Posterior vena cava (tissue), 2 donors: ENCODE data around the gene PARL. TPM values are rescaled to one million over a fixed set of nuclear protein-coding genes. Genes with fewer than 3 reads are reported as not detected.
"Not testable (repeated sequence)": the region's sequence is repeated elsewhere in the genome, so short reads cannot be mapped to it uniquely, and the experiment has no call there.

Source experiments
- DNase-seq: peaks from one replicate; pipeline ENCODE4 v3.0.0-alpha.2; 2020; ENCODE audit warnings: low spot score
- intact Hi-C, 2 donors: fragments of 100-400 bp; cut with DNase I; formaldehyde crosslinking; loops; one replicate each; pipeline versions ENCODE4 v1.14.1 to v1.14.2; 2022 to 2023
- microRNA-seq, 2 donors: library from miRNA; unstranded; fragments of <30 nt; microRNA quantifications; one replicate each; pipeline ENCODE4 v1.2.0, GENCODE V29; 2020 to 2021; ENCODE audit warnings: borderline microRNAs expressed in 2 of 2
- total RNA-seq, 2 donors: library from RNA; stranded (reverse); fragmentation: NEBNext Ultra II Directional; extraction: Animal tissue kit (Norgen Biotek cat#: 25700); gene quantifications; one replicate each; pipeline ENCODE4 v1.2.1, GENCODE V29; 2021
- donor health status: DM: yes; HTN: yes; CAD: no.
- donor health status: DM: yes; HTN: yes; CAD: no.

The PARL gene
- total RNA-seq, 2 donors from 2014 or later, result 57.8 to 60.7 TPM

DNA sequence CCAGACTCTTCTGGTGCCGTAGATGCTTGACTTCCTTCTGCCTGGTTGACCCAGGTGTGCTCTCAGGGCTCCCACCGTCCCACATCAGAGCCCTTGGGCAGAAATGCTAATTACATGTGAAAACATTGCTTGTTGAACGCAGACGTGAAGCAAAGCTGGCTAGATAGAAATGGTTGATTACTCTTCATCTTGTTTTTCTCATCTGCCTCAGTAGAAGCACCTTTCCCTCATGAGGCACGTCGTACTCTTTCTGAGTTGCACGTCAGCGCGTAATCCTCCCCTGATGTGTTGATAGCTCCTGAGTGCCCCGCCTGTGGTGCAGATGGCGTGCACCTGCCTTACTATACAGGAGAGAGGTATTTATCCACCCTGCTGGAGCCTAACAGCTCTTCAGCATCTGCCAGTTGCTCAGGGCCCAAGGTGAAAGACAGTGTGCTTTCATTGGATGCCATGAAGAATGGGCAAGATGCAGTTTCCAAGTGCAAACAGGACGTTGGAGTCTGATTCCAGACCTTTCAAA, 77.4 kb downstream of the PARL start:
- DNase-seq, result no peak
- intact Hi-C loops, result no loop called here

DNA sequence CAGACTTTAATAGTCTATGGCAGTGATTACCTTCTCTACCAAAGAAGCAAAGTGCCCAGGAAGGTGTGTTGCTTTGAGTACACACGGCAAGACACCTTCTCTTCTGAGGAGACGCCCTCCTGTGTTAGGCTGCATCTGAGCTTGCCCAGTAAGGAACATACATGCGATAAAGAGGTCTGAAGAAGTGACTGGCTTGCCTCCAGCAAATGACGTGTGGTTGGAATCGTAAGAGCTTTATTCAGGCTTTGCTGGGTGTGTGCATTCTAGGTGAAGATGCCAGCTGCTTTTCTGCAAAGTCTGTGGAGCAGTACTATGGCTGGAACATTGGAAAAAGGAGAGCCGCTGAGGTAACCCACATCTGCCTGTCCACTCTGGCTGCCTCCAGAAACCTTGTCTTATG, 81.7 kb downstream of the PARL start:
- intact Hi-C loops, result no loop called here
- DNase-seq, result no peak

DNA sequence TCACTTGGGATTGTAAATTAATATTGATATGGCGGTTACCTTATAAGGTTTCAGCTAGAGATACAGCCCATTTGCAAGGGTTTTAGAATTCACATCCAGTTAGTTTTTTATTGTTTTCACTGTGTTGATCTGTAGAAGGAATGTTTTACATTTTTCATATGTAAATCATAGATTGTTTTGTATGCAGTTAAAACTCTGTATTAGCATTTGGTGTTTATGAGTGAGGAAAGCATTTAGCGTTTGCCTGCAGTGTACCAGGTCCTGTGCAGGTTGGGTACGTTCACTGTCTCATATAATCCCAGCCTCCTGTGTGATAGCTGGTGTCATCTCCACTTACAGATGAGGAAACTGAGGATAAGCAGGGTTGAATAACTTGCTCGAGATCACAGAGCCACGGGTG, 83.1 kb downstream of the PARL start:
- intact Hi-C loops, result no loop called here
- no peak for DNase-seq

DNA sequence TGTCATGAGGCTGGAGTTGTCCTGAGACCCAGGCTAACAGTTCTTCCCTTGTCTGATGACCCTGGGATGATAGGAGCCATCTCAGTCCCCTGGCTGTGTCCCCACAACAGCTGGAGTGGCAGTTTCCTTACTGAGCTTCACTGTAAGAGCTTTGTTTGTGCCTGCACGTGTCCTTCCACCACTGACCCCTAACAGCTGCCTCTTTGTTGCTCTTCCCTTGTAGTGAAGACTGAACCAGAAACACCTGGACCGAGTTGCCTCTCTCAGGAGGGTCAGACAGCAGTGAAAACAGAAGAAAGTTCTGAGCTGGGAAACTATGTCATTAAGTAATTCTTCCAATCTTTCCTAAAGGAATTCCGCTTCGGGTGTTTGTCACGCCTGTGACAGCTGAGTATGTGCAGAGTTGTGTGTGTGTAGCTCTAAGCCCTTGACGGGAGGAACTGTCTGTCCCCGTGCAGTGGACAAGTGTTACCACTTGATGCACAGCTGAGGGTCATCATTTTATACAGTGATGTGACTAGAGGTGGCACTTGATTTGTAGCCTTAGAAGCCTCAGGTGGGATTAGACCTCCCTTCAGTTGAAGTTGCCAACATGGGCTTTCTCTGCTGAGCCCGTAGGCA, 84.3 kb downstream of the PARL start:
- intact Hi-C loops, result no loop called here
- DNase-seq, result no peak

DNA sequence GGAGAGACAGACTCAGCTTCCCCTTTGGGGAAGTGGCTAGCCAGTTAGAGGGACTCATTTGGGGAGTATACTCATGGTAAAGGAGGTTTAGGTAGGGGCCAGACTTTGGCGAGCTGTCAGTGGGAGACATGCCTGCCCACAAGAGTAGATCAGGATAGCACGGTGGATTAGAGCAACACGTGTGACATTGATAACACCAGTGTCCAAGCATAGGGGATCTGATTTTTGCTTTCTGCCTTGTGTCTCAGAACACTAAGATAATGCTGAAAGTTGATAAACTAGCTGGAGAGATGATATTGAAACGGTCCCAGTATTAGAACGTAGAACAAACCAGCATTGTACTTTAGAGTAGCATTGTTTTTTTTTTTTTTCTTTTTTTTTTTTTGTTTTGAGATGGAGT, 85.2 kb downstream of the PARL start:
- DNase-seq, result no peak

DNA sequence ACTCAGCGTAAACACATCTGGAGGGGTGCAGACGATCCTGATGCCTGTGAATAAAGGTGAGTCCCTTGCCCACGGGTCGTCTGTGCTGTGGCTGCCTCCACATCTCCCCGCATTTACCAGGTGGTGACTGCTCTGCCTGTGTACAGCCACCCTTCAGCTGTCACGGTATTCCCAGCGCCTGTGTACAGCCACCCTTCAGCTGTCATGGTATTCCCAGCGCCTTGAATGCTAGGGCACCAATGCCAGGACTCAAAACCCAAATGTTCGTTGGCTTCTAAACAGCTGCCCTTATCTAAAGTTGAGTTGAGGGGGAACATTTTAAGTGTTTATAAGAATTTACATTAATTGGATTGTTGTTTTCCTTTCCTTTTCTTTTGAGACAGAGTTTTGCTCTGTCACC, 86.7 kb downstream of the PARL start:
- intact Hi-C loops, result loop anchor here in 1 of 2 donors (1.0 kb wide), 1 partner anchor 16 kb away; no protein-coding TSS in a partner anchor

More for the DNA sequence above, 85.2 kb downstream of the PARL start:
- intact Hi-C loops, result no loop called here

DNA sequence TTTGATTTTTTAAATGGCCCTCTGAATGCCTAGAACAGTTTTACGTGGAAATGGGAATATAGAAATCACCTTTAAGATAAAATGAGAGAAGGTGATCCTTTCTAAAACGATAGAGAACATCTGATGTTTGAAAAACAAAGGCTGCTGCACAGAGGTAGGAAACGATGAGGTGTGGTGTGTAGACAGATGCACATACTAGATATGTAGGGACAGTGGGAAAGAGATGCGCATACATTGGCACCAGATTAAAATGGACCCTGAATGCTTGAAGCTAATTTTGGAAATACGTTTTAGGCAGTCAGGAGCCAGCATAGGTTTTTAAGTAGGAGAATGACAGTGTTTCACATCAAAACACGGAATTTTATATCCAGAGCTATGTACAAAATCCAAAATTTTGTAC, 88.3 kb downstream of the PARL start:
- no peak for DNase-seq
- intact Hi-C loops, result no loop called here

More for the DNA sequence above, 86.7 kb downstream of the PARL start:
- no peak for DNase-seq

DNA sequence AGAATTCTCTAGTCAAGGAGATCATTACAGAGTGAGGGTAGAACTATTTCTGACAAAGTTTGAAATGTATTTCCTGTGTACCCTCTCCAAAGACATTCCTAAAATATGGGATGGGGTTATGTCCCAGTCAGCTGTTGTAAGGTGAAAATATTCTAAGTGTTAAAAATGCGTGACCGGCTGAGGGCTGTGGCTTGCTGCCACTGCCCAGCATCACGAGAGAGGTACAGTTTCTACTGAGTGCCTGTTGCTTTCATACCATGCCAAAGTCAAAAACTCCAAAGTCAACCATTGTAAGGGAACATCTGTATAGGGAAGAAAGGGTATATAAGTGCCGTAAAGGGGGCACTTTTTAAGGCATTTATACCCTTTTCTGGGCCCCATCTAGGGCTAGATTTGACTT, 90.2 kb downstream of the PARL start:
- intact Hi-C loops, result no loop called here
- no peak for DNase-seq

DNA sequence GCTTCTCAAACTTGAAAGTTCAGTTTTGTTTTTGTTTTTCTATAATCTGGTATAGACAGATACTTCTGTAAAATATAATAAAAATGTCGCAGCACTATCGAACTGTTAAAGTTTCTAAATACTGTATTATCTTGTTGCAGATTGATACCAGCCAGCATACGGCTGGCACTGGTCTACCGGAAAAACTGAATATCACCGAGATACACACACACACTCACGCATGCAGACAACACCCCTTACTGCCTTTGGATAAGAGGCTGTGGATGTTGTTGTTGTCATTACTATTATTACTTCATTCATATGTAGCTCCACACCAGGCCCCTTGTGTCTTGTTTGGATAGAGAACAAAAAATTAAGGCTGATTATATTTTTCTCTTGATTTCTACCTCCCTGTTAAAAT, 91.7 kb downstream of the PARL start:
- intact Hi-C loops, result no loop called here
- no peak for DNase-seq

DNA sequence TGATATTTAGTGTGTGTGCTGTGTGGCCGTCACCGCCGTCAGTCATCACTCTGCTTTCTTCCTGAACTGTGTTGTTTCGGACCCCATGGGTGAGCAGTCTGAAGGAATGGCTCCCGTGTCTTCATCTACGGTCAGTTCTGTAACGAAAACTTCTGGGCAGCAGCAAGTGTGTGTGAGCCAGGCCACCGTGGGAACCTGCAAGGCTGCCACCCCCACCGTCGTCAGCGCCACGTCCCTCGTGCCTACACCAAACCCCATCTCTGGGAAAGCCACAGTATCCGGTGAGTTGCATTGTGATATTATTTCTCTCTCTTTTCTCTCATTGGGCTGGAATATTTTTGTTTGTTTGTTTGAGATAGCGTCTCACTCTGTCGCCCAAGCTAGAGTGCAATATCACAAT, 94.0 kb downstream of the PARL start:
- intact Hi-C loops, result no loop called here

DNA sequence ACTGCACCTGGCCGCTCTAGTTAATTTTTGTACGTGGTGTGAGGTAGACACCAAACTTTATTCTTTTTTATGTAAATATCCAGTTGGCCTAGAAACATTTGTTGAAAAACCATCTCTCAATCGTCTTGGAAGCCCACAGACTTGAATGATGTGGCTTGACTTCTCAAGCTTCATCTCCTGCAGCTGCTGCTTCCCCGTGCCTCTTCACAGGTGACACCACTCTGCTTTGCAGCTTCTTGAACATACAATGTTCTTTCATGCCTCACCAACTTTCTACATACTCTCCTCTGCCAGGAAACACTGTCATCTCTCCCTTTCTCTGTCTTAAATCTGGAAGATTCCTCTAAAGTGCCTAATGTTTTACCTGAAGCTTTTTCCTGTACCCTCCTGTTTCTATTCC, 94.9 kb downstream of the PARL start:
- intact Hi-C loops, result no loop called here

More for the DNA sequence above, 94.0 kb downstream of the PARL start:
- DNase-seq, result no peak

DNA sequence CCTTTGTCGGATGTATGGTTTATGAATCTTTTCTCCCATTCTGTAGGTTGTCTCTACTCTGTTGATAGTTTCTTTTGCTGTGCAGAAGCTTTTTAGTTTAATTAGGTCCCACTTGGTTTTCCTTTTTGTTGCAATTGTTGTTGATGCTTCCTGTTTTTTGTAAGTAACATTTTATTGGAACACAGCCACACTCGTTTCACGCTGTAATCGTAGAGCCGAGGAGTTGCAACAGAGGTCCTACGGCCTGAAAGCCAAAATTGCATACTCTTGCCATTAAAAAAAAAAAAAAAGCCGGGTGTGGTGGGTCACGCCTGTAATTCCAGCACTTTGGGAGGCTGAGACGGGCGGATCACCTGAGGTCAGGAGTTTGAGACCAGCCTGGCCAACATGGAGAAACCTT, 100.2 kb downstream of the PARL start:
- intact Hi-C loops, DNase-seq: not testable (repeated sequence)

More for the DNA sequence above, 94.9 kb downstream of the PARL start:
- no peak for DNase-seq

DNA sequence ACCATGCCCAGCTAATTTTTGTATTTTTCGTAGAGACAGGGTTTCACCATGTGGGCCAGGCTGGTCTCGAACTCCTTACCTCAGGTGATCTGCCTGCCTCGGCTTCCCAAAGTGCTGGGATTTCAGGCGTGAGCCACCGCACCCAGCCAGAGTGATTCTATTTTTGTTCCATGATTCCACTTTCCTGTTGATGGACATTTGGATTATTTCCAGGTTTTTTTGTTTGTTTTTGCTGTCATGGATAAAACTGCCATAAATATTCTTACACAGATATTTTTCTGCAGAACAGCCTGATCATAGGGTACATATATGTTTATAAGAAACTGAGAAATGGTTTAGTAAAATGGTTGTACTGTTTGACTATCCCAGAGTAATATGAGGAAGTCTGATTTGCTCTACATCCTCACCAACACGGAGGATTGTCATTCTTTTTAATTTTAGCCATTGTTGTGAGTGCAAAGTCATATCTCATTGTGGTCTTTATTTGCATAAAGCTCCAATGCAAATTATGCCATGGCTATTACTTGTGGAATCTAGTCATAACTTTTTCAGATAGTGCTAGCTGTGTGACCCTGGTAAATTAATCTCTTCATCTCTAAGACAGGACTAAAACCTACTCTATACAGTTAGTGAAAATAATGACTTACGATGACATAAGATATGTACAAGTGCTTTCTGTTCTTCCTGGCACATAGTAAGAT, 102.0 kb downstream of the PARL start:
- intact Hi-C loops, result loop anchor here in 1 of 2 donors (1.0 kb wide), 1 partner anchor 15 kb away; no protein-coding TSS in a partner anchor
- DNase-seq, result no peak

DNA sequence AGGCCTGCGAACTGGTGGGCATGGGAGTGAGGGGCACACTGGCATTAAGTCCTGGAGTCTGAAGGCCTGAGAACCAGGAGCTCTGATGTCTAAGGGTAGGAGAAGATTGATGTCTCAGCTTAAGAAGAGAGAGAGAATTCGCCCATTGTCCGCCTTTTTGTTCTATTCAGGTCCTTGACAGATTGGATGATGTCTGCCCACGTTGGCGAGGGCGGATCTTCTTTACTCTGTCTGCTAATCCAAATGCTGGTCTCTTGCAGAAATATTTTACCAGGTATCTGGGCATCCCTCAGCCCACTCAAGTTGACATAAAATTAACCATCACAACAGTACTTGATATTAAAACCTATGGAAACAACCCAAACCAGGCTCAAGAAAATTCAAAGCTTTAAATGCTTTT, 103.4 kb downstream of the PARL start:
- intact Hi-C loops, result no loop called here

DNA sequence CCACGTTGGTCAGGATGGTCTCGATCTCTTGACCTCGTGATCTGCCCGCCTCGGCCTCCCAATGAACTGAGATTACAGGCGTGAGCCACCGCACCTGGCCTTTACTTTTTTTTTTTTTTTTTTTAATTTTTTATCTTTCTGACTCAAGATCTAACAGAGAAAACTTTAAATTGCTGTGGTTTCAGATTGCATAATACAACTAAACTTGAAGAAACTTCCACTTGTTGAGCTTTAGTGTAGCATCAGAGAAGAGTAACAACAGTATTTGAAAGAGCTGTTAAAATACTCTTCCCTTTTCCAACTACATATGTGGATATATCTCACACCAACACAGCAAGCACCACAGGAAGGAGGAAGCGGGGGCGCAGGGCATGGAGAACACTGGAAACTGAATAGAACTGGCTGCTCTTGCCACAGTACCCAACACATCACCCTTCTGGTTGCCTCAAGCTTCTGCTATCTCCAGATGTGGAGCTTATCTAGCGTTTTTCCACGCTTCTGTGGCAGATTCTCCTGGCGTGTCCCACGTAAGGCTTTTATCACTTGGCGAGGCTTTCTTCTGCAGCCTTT, 104.7 kb downstream of the PARL start:
- intact Hi-C loops, result no loop called here
- no peak for DNase-seq

More for the DNA sequence above, 103.4 kb downstream of the PARL start:
- DNase-seq, result no peak

Small RNA genes lying within 50 kb of the gene (microRNA-seq; reads per million reads assigned to microRNA genes)
- gene MIR4448, result 0 reads per million in 2 donors

Other genes starting within 250 kb of the PARL start
- gene KLHL24, start 249.3 kb downstream of the PARL start, total RNA-seq, result 10 to 100 TPM; 33.3 to 35.5 TPM
- gene YEATS2, start 187.1 kb downstream of the PARL start, total RNA-seq, result 10 to 100 TPM; 20.8 to 23.6 TPM
- gene MAP6D1, start 59.3 kb downstream of the PARL start, total RNA-seq, result 1 to 10 TPM in 1 of 2 donors, not detected in 1; 1.4 TPM
- 10 to 100 TPM; 17.5 to 20.0 TPM for gene ABCC5, start 133.0 kb upstream of the PARL start, total RNA-seq
- gene HTR3D, start 146.9 kb upstream of the PARL start, total RNA-seq, result not detected
- gene HTR3C, start 168.2 kb upstream of the PARL start, total RNA-seq, result not detected
- not detected for gene HTR3E, start 212.2 kb upstream of the PARL start, total RNA-seq